Renal pelvis (tissue), 4 donors: ENCODE data around the gene WEE1. TPM values are rescaled to one million over a fixed set of nuclear protein-coding genes. Genes with fewer than 3 reads are reported as not detected.
"Not testable (repeated sequence)": the region's sequence is repeated elsewhere in the genome, so short reads cannot be mapped to it uniquely, and the experiment has no call there.

ENCODE experiments used
- DNase-seq: peaks from one replicate; pipeline ENCODE4 v3.0.0-alpha.2; 2013
- polyA plus RNA-seq, 3 donors: library from polyadenylated mRNA; unstranded; fragments of 120-200 nt; gene quantifications; one replicate each; pipeline ENCODE4 v1.2.1, GENCODE V29; 2013; ENCODE audit not compliant: insufficient read length in 3 of 3

The WEE1 gene
- polyA plus RNA-seq, 3 donors = 77.2 to 96.9 (median 91.3) TPM

DNA sequence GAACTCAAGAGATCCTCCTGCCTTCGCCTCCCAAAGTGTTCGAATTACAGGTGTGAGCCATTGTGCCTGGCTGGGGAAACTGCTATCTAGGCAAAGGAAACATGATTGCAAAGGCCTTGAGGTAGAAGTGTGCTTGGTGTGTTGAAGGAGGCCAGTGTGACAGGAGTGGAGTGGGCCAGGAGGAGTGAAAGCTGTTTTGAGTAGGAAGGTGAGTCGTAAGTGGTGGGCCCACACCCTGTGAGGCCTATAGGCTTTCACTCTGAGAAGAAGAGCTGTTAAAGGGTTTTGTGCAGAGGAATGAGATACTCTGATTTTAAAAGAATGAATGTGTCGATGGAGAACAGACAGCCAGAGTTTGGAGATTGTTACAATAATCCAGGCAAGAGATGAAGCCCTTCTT lies 43.4 kb downstream of the WEE1 start:
- DNase-seq = no peak

DNA sequence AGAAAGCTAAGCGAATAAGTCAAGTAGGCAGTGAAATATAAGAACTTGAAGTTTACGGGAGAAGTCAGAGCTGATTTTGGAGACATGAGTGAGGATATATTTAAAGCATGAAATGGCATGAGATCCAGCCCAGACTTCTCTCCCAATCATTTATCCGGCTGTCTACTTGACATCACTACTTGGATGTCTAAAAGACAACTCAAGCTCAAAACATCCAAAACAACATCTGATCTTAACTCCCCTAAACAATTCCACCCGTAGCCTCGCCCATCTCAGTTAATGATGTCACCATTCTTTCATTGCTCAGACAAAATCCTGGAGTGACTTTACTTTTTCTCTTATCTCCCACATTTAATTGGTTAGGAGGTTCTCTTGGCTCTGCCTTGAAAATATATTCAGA lies 44.5 kb downstream of the WEE1 start:
- DNase-seq = no peak

DNA sequence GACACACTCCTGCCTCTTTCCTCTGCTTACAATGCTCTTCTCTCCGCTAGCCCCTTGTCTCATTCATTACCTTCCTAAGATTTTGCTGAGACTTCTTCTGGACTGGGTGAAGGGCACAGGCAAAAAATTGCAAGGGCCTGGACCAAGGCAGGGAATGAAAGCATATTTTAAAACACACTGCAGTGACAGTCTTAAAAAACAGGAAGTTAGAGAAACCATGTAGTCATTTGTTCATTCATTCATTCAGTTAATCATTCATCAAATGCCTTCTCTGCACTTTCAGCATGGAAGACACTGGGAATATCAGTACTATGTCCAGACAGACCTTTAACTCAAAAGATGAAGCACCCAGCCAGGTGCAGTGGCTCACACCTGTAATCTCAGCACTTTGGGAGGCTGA lies 45.5 kb downstream of the WEE1 start:
- no peak for DNase-seq

DNA sequence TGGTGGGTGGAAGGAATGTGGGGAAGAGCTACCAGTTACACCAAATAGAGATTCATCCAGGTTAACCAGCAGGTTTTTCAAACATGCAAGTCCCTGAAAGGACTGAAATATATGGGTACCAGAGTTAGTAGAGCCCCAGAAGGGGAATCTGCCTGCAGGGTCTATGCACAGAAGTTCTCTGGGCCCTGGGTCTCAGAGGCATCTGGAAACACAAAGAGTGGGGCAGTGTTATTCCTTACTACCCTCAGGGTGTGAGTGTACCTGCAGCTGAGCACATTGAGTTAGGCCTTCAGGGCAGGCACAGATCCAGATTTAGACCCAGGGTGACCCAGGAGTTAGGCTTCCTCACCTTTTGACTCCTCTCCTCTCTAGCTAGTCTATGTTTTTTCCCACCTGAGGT lies 46.5 kb downstream of the WEE1 start:
- no peak for DNase-seq

DNA sequence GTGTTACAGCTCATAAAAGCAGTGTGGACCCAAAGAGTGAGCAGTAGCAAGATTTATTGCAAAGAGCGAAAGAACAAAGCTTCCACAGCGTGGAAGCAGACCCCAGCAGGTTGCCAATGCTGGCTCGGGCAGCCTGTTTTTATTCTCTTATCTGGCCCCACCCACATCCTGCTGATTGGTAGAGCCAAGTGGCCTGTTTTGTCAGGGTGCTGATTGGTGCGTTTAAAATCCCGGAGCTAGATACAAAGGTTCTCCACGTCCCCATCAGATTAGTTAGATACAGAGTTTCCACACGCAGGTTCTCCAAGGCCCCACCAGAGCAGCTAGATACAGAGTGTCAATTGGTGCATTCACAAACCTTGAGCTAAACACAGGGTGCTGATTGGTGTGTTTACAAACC lies 48.9 kb downstream of the WEE1 start:
- DNase-seq = not testable (repeated sequence)

DNA sequence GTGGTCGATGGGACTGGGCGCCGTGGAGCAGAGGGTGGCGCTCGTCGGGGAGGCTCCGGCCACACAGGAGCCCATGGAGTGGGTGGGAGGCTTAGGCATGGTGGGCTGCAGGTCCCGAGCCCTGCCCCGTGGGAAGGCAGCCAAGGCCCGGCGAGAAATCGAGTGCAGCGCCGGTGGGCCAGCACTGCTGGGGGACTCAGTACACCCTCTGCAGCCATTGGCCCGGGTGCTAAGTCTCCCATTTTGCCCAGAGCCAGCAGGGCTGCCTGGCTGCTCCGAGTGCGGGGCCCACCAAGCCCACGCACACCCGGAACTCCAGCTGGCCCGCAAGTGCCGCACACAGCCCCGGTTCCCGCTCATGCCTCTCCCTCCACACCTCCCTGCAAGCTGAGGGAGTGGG lies 49.6 kb downstream of the WEE1 start:
- DNase-seq = not testable (repeated sequence)

DNA sequence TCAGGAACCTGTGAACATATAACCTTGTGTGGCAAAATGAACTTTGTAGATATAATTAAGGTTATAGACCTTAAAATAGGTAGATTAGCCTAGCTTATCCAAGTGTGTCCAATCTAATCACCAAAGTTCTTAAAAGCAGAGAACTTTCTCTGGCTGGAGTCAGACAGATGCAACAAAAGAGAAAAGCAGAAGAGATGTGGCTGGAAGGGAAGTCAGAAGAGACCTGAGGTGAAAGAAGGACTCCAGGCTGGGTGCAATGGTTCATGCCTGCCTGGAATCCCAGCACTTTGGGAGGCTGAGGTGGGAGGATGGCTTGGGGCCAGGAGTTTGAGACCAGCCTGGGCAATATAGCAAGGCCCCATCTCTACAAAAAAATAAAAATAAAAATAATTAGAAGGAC lies 51.0 kb downstream of the WEE1 start:
- no peak for DNase-seq

DNA sequence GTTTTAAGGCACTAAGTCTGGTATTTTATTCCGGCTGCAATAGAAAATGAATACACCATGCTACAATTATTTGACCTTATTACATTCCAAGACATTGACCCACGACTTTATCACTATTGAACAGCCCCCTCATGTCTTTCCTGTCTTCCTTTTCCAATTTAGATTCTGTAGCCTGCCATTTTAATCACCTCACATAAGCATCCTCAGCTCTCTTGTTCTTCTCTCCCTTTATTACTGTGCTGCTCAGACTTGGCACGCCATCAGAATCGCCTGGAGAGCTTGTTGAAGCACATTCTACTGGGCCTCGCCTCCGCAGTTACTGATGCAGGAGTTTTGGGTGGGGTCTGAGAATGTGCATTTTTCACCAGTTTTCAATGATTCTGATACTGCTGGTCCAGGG lies 51.7 kb downstream of the WEE1 start:
- DNase-seq = no peak

DNA sequence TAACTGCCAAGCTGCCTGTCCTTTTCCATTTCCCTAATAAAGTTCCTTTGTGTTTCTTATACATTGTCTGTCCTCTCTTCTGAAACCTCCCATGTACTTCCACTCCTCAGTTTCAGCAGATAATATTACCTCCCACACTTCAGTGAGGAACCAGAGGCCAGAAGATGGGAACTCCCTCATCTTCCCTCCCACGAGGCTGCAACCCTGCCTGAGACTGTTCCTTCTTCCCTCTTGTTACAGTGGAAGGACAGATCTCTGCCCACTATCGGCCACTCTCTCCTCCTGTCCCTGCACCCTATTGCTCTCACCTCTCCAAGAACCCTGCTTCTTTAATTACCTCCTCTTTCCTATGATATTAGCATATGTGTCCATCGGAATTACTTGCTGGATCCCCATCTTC lies 52.3 kb downstream of the WEE1 start:
- DNase-seq = no peak

DNA sequence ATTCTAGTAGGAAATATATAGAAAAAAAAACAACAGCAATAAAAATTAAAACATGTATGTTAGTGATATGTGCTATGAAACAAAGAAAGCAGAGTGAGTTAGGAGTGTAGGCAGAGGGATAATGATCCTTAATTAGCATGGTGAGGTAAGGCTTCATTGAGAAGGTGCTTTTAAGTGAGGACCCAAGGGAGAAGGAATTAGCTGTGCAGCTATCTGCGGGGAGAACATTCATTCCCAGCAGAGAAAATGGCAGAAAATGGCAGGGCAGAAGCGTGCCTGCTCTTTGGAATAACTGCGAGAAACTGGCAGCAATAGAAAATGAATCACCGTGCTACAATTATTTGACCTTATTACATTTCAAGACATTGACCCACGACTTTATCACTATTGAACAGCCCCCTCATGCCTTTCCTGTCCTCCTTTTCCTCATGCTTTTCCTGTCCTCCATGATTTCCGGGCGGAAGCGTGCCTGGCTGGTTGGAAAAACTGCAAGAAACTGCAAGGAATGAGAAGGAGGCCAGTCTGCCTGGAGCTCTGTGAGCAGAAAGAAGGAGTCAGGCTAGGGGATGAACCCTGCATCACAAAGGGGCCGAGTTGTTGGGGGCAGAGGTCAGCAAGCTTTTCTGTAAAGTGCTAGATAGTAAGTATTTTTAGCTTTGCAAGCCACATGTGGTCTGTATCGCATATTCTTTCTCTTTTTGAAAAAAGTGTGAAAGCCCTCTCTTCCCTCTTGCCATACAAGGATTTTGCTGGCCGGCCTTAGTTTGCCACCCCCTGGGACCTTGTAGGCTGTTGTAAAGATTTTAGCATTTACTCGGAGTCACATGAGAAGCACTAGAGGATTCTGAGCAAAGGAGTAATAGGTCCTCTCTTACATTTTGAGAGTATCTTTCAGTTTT lies 53.3 kb downstream of the WEE1 start:
- no peak for DNase-seq

DNA sequence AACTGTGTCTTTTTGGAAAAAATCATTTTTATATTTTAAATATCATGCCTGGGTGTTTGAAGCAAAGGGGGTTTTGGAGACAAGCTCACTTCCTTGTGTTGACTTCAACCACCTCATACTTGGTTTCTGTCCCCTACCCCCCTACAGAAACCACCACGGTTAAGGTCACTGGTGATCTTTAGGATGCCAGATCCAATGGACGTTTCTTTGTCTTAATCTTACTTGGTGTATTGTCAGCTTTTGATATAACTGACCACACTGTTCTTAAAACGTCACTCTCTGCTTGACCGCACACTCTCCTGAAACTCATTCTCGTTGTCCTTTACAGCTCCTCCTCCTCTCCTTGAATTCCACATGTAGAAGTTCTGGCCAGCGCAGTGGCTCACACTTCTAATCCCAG lies 55.6 kb downstream of the WEE1 start:
- no peak for DNase-seq

DNA sequence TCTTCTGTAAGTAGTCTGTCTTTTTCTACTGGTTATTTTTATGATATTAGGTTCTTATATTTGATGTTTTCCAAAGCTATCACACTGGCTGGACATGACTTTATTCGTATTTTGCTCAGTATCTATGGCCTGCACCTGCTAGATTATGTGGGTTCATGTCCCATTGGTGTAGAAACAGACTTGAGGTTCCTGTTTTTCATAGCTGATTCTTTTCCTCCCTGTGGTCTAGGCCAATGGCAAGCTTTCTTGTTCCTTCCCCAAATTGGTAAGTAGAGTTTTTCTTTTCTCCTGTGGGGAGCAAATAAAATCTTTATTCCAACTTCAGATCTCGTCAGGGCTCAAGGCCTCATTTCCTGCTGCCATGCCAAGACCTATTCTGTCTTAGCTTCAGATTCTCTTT lies 60.2 kb downstream of the WEE1 start:
- DNase-seq = no peak

DNA sequence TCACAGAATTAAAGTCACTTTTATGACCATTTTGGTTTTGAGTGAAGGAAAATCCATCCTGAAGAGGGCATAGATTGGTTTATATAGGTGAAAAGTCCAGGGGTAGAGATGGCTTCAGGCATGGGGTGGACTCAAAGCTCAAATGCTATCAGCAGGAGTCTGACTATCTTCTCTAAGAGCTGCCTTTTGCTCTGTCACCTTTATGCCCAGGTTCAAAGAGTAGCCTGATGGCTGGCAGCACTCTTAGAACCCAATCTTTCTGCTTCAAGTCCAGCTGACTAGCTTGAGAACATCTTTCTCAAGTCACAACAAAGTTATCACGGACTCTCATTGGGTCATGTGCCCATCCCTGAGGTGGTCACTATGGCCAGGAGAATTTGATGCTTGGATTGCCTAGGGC lies 63.2 kb downstream of the WEE1 start:
- DNase-seq = no peak

DNA sequence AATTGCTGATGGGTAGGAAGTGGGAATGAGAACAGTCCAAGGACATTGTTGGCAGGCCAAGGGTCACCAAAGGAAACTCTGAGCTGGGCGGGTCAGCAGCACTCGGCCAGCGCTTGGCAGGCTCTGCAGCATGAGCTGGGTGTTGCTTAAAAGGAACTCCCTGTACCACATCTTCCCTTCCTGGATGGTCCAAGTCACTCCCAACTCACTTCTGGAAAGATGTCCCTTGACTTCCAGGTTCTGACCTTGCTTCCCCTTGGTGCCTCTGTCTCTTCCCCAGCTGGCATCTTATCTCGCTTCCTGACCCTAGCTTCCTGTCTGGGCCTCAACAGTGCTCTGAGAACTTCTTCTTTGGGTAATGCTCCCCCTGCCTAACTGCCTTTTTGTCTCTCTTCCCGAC lies 65.6 kb downstream of the WEE1 start:
- DNase-seq = no peak

Other genes with a start within 250 kb of the WEE1 start
- gene IPO7, start 189.0 kb upstream of the WEE1 start, polyA plus RNA-seq = 100 to 1,000 TPM in 2 of 3 donors, 10 to 100 TPM in 1; 98.4 to 115 (median 109) TPM
- 10 to 100 TPM; 26.2 to 29.9 (median 27.3) TPM for gene ZNF143, start 112.7 kb upstream of the WEE1 start, polyA plus RNA-seq
- 10 to 100 TPM; 21.6 to 27.1 (median 25.7) TPM for gene SWAP70, start 90.4 kb downstream of the WEE1 start, polyA plus RNA-seq